Sigmoid colon (tissue), 7 donors: ENCODE measurements around the gene RACGAP1. TPM values are rescaled to one million over a fixed set of nuclear protein-coding genes. Genes with fewer than 3 reads are reported as not detected.

Experiments
- DNase-seq: peaks from one replicate; pipeline ENCODE4 v3.0.0-alpha.2; 2019
- H3K27ac ChIP-seq, 4 donors: fragments of 200-600 bp; sonication (generic); one replicate each; pipeline ENCODE4 v1.5.1; 2016 to 2019; ENCODE audit warnings: mild to moderate bottlenecking in 1 of 4
- H3K27me3 ChIP-seq, 3 donors: fragments of 200-600 bp; sonication (generic); one replicate each; pipeline ENCODE4 v1.5.1; 2019; ENCODE audit warnings: mild to moderate bottlenecking in 1 of 3
- H3K36me3 ChIP-seq, 4 donors: fragments of 200-600 bp; sonication (generic); one replicate each; pipeline ENCODE4 v1.5.1; 2016 to 2019
- H3K4me1 ChIP-seq, 4 donors: fragments of 200-600 bp; sonication (generic); one replicate each; pipeline ENCODE4 v1.5.1; 2017 to 2019
- H3K4me3 ChIP-seq, 4 donors: fragments of 200-600 bp; sonication (generic); one replicate each; pipeline ENCODE4 v1.5.1; 2017 to 2019; ENCODE audit warnings: mild to moderate bottlenecking in 2 of 4, moderate library complexity in 1 of 4
- H3K9me3 ChIP-seq, 4 donors: fragments of 200-600 bp in 3 of 4; sonication (generic) in 3 of 4; one replicate each; pipeline versions ENCODE4 v1.5.1 to v1.6.1; 2013 to 2019
- CTCF ChIP-seq, 4 experiments: fragments of 450-650 bp in 3 of 4; fragments of 200-600 bp in 1 of 4; IDR thresholded peaks; one replicate each; pipeline ENCODE4 v1.5.1; 2016 to 2019; ENCODE audit warnings: antibody characterized with exemption in 4 of 4, mild to moderate bottlenecking in 3 of 4, moderate library complexity in 2 of 4
- EP300 ChIP-seq, 4 donors: sonication (generic); formaldehyde crosslinking; IDR thresholded peaks; one replicate each; pipeline ENCODE4 v1.6.1; 2017; ENCODE audit warnings: antibody characterized with exemption in 4 of 4
- POLR2A ChIP-seq, 2 donors: fragments of 450-650 bp; IDR thresholded peaks; one replicate each; pipeline ENCODE4 v1.6.1; 2016; ENCODE audit warnings: antibody characterized with exemption in 2 of 2, mild to moderate bottlenecking in 2 of 2, moderate library complexity in 2 of 2
- POLR2AphosphoS5 ChIP-seq, 4 donors: sonication (generic); formaldehyde crosslinking; IDR thresholded peaks; one replicate each; pipeline ENCODE4 v1.6.1; 2017; ENCODE audit warnings: antibody characterized with exemption in 4 of 4
- WGBS, 2 donors: extraction: QIAGEN DNeasy Blood & Tissue Kit; methylation state at CpG; one replicate each; pipeline ENCODE4 v1.1.7; 2013; 5-methylcytosine and 5-hydroxymethylcytosine counted together
- intact Hi-C: fragments of 100-400 bp; cut with DNase I; formaldehyde crosslinking; loops from one replicate; pipeline ENCODE4 v1.15.1; 2023
- polyA plus RNA-seq, 3 donors: library from polyadenylated mRNA; stranded (reverse); fragments of 200-250 nt; gene quantifications; one replicate each; pipeline ENCODE4 v1.2.3, GENCODE V29; 2013
- total RNA-seq, 4 donors: library from RNA; depleted of rRNA; stranded (reverse); fragments of >200 nt; gene quantifications; one replicate each; pipeline ENCODE4 v1.1.0, GENCODE V29; 2016
- donor health status: healthy with polysubstance abuse.
- donor health status: Bipolar disorder and iron deficiency.
- donor health status: healthy.

RACGAP1 gene
- total and polyA plus RNA-seq, 7 donors, result 4.8 to 42.6 (median 22.5) TPM

GRCh38 chr12:49956663-49957569, 68.4 kb downstream of the RACGAP1 start:
- intact Hi-C loops, result no loop called here
- TF ChIP-seq CTCF (IDR thresholded peaks at IDR 0.05) (no peak), POLR2AphosphoS5 (IDR thresholded peaks at IDR 0.05) (no peak), EP300 (IDR thresholded peaks at IDR 0.05) (no peak), POLR2A (IDR thresholded peaks at IDR 0.05) (no peak)
- Histone ChIP-seq H3K9me3 (no peaks in the 10 kb centered on the region), H3K4me1 (peaks cover 0 to 11% (median 7%) of the 10 kb centered on the region in 4 donors), H3K27ac (no peak overlapping the region), H3K4me3 (no peak overlapping the region), H3K27me3 (peaks cover 42 to 84% (median 59%) of the 10 kb centered on the region in 3 donors), H3K36me3 (no peaks in the 10 kb centered on the region)
- WGBS, 2 donors, result 85 to 87% methylated on average over 6 of the region's 6 CpGs
- no peak for DNase-seq

- H3K36me3 ChIP-seq, result no peaks in the 10 kb centered on the region
- TF ChIP-seq EP300 (IDR thresholded peaks at IDR 0.05) (no peak), POLR2A (IDR thresholded peaks at IDR 0.05) (no peak), POLR2AphosphoS5 (IDR thresholded peaks at IDR 0.05) (no peak), CTCF (IDR thresholded peaks at IDR 0.05) (no peak)
- H3K4me1 ChIP-seq, result peaks cover 0 to 3% (median 3%) of the 10 kb centered on the region in 4 donors
- no peak overlapping the region for H3K4me3 ChIP-seq
- H3K9me3 ChIP-seq, result no peaks in the 10 kb centered on the region
- peaks cover 40 to 78% (median 55%) of the 10 kb centered on the region in 3 donors for H3K27me3 ChIP-seq
- DNase-seq, result no peak
- H3K27ac ChIP-seq, result no peak overlapping the region
- whole genome bisulfite sequencing, 2 donors, result 47 to 74% methylated on average over 13 of the region's 13 CpGs
- intact Hi-C loops, result no loop called here
Measured at GRCh38 chr12:49955899-49956662, 69.2 kb downstream of the RACGAP1 start.

- Histone ChIP-seq H3K27me3 (peaks cover 32 to 69% (median 46%) of the 10 kb centered on the region in 3 donors), H3K4me3 (no peak overlapping the region), H3K4me1 (no peaks in the 10 kb centered on the region), H3K27ac (no peak overlapping the region), H3K36me3 (no peaks in the 10 kb centered on the region), H3K9me3 (no peaks in the 10 kb centered on the region)
- WGBS, 2 donors, result 40 to 74% methylated on average over 53 of the region's 53 CpGs
- intact Hi-C loops, result no loop called here
- no peak for TF ChIP-seq CTCF (IDR thresholded peaks at IDR 0.05)
- no peak for TF ChIP-seq POLR2A (IDR thresholded peaks at IDR 0.05)
- TF ChIP-seq EP300 (IDR thresholded peaks at IDR 0.05), result no peak
- TF ChIP-seq POLR2AphosphoS5 (IDR thresholded peaks at IDR 0.05), result no peak
- no peak for DNase-seq
Measured at GRCh38 chr12:49954863-49955830, 70.1 kb downstream of the RACGAP1 start.
